HG03159 (cell line): ENCODE results near the gene NTS.
A peak's percentile ranks its signal among the peaks of the same experiment; 100 is the strongest.

Experiments
- ATAC-seq: cut with Tn5 transposase; IDR thresholded peaks from one replicate; pipeline ENCODE4 v1.9.1; 2021; ENCODE audit warnings: mild to moderate bottlenecking, moderate library complexity; ENCODE audit not compliant: unreplicated experiment

NTS gene

GRCh38 chr12:85920324-85920947, 46.3 kb downstream of the NTS start:
- peak; percentile 68 for ATAC-seq

GRCh38 chr12:85923767-85924331, 49.8 kb downstream of the NTS start:
- peak; percentile 50 for ATAC-seq

GRCh38 chr12:85927166-85927565, 53.1 kb downstream of the NTS start:
- ATAC-seq: no peak
